Heart left ventricle (tissue), 16 donors: ENCODE measurements around the gene ZNF526. TPM values are rescaled to one million over a fixed set of nuclear protein-coding genes. Genes with fewer than 3 reads are reported as not detected.

Source experiments
- ATAC-seq, 4 donors: fragments of 200-7000 bp; cut with Tn5 transposase; one replicate each; pipeline ENCODE4 v1.9.1; 2020 to 2022; ENCODE audit warnings: moderate library complexity in 4 of 4, mild to moderate bottlenecking in 3 of 4, moderate number of reproducible peaks in 1 of 4
- DNase-seq, 5 donors: peaks; one replicate each; pipeline ENCODE4 v3.0.0-alpha.2; 2020
- H3K27ac ChIP-seq, 12 donors: fragments of 200-600 bp; sonication (generic) in 4 of 12; one replicate each; pipeline versions ENCODE4 v1.5.0 to v1.8.0; 2016 to 2022; ENCODE audit warnings: mild to moderate bottlenecking in 2 of 12
- H3K27me3 ChIP-seq, 9 donors: fragments of 200-600 bp; sonication (generic) in 2 of 9; one replicate each; pipeline versions ENCODE4 v1.5.1 to v1.8.0; 2016 to 2022; ENCODE audit warnings: mild to moderate bottlenecking in 3 of 9
- H3K36me3 ChIP-seq, 9 donors: fragments of 200-600 bp; sonication (generic) in 2 of 9; one replicate each; pipeline versions ENCODE4 v1.5.0 to v1.8.0; 2018 to 2022; ENCODE audit warnings: mild to moderate bottlenecking in 2 of 9
- H3K4me1 ChIP-seq, 12 donors: fragments of 200-600 bp; sonication (generic) in 4 of 12; one replicate each; pipeline versions ENCODE4 v1.5.0 to v1.8.0; 2016 to 2022; ENCODE audit warnings: mild to moderate bottlenecking in 3 of 12
- H3K4me3 ChIP-seq, 12 donors: fragments of 200-600 bp; sonication (generic) in 4 of 12; one replicate each; pipeline versions ENCODE4 v1.5.0 to v1.8.0; 2017 to 2022; ENCODE audit warnings: mild to moderate bottlenecking in 9 of 12, moderate library complexity in 4 of 12
- H3K9me3 ChIP-seq, 12 donors: fragments of 200-600 bp; sonication (generic) in 4 of 12; one replicate each; pipeline versions ENCODE4 v1.5.0 to v1.8.0; 2016 to 2022; ENCODE audit warnings: mild to moderate bottlenecking in 1 of 12
- CTCF ChIP-seq, 12 donors: fragments of 200-600 bp; sonication (generic) in 4 of 12; IDR thresholded peaks; one replicate each; pipeline versions ENCODE4 v1.5.0 to v1.8.0; 2018 to 2022; ENCODE audit warnings: antibody characterized with exemption in 12 of 12, mild to moderate bottlenecking in 5 of 12
- POLR2A ChIP-seq, 2 donors: fragments of 450-650 bp; IDR thresholded peaks; one replicate each; pipeline ENCODE4 v1.6.1; 2017; ENCODE audit warnings: antibody characterized with exemption in 2 of 2, mild to moderate bottlenecking in 2 of 2, moderate library complexity in 2 of 2
- WGBS, 4 donors: extraction: QIAGEN DNeasy Blood & Tissue Kit in 2 of 4; methylation state at CpG; one replicate each; pipeline versions ENCODE4 v1.1.5 to v1.1.7; 2013 to 2018; 5-methylcytosine and 5-hydroxymethylcytosine counted together
- intact Hi-C, 10 donors: fragments of 100-400 bp; cut with DNase I; formaldehyde crosslinking; loops; one replicate each; pipeline versions ENCODE4 v1.11.1 to v1.14.2; 2022
- polyA plus RNA-seq, 2 donors: library from polyadenylated mRNA; stranded (reverse); fragments of 200-250 nt; gene quantifications; one replicate each; pipeline ENCODE4 v1.2.3, GENCODE V29; 2013
- total RNA-seq, 9 donors: library from RNA; depleted of rRNA in 2 of 9; stranded (reverse); fragments of >200 nt in 2 of 9; fragmentation: NEBNext Ultra II Directional in 3 of 9; extraction: Animal tissue kit (Norgen Biotek cat#: 25700) in 3 of 9; gene quantifications; one replicate each; pipeline versions ENCODE4 v1.1.0 to v1.2.4, GENCODE V29; 2016 to 2023
- donor health status: ischemic (EF 13 %, LVEDD 7.1; RV severe dilation, severe dysfunction).
- donor health status: healthy with polysubstance abuse.
- donor health status: DM: no; HTN: yes; CAD: no.
- donor health status: DM: no; HTN: no; CAD: no.
- donor health status: ischemic (EF 25% LVEDD 6.9; RV normal size, moderate dysfunction).
- donor health status: ischemic (EF 25% LVEDD 5.7; RV mildly dilated, moderate dysfunction).
- donor health status: healthy.
- donor health status: DM: yes; HTN: yes; CAD: no.
- donor health status: ischemic (EF 35%, LVEDD 5.7; RV mildly dilated, moderate dysfunction).
- donor health status: nonischemic (EF 11% LVEDD 7.7; RV severe dilation, severe dysfunction).
- donor health status: DM: yes; HTN: yes; CAD: no.
- donor health status: PGD.
- donor health status: ischemic (EF 29% LVEDD 5.4; RV normal size, mild dysfunction).
- donor health status: nonischemic (EF 23%, LVEDD 6.1; RV moderate dilation, normal function).

The ZNF526 gene
- total and polyA plus RNA-seq, 11 donors = 3.3 to 7.2 (median 5.4) TPM

- Histone ChIP-seq H3K4me3 (no peak overlapping the region), H3K9me3 (no peaks in the 10 kb centered on the region), H3K27me3 (no peaks in the 10 kb centered on the region), H3K4me1 (peaks cover 8 to 66% (median 52%) of the 10 kb centered on the region in 12 donors), H3K36me3 (peaks cover 0 to 45% (median 29%) of the 10 kb centered on the region in 9 donors), H3K27ac (peak overlapping the region in 3 of 12 donors; percentile 90 to 95 (median 94))
- WGBS, 4 donors = 86 to 90% (median 89%) methylated on average over 21 to 35 of the region's 35 CpGs
- DNase-seq (peak in 2 of 5 donors; percentile 18 to 32), ATAC-seq (no peak)
- TF ChIP-seq POLR2A (IDR thresholded peaks at IDR 0.05) (no peak), CTCF (IDR thresholded peaks at IDR 0.05) (no peak)
- intact Hi-C loops = no loop called here
Observed at GRCh38 chr19:42271861-42272534, 51.9 kb downstream of the ZNF526 start.

- DNase-seq (peak in 1 of 5 donors; percentile 28), ATAC-seq (no peak)
- Histone ChIP-seq H3K27ac (no peak overlapping the region), H3K27me3 (no peaks in the 10 kb centered on the region), H3K9me3 (no peaks in the 10 kb centered on the region), H3K36me3 (peaks cover 0 to 45% (median 29%) of the 10 kb centered on the region in 9 donors), H3K4me1 (peaks cover 8 to 71% (median 56%) of the 10 kb centered on the region in 12 donors), H3K4me3 (no peak overlapping the region)
- no peak for TF ChIP-seq POLR2A (IDR thresholded peaks at IDR 0.05)
- no peak for TF ChIP-seq CTCF (IDR thresholded peaks at IDR 0.05)
- intact Hi-C loops = no loop called here
- WGBS, 4 donors = 88 to 91% (median 90%) methylated on average over 6 to 9 of the region's 9 CpGs
Observed at GRCh38 chr19:42272535-42272897, 52.4 kb downstream of the ZNF526 start.

GRCh38 chr19:42272989-42273406 is 52.9 kb downstream of the ZNF526 start:
- WGBS, 4 donors = 95 to 97% (median 96%) methylated on average over 17 to 23 of the region's 23 CpGs
- peaks cover 0 to 45% (median 29%) of the 10 kb centered on the region in 9 donors for H3K36me3 ChIP-seq
- TF ChIP-seq POLR2A (IDR thresholded peaks at IDR 0.05) (no peak), CTCF (IDR thresholded peaks at IDR 0.05) (no peak)
- H3K27ac ChIP-seq = no peak overlapping the region
- DNase-seq (peak in 1 of 5 donors; percentile 28), ATAC-seq (no peak)
- intact Hi-C loops = no loop called here
- H3K27me3 ChIP-seq = no peaks in the 10 kb centered on the region
- H3K9me3 ChIP-seq = no peaks in the 10 kb centered on the region
- H3K4me1 ChIP-seq = peaks cover 11 to 72% (median 56%) of the 10 kb centered on the region in 12 donors
- H3K4me3 ChIP-seq = no peak overlapping the region

GRCh38 chr19:42273407-42274064 is 53.4 kb downstream of the ZNF526 start:
- H3K27me3 ChIP-seq = no peaks in the 10 kb centered on the region
- H3K4me1 ChIP-seq = peaks cover 15 to 77% (median 62%) of the 10 kb centered on the region in 12 donors
- no peak for DNase-seq
- peaks cover 0 to 45% (median 29%) of the 10 kb centered on the region in 9 donors for H3K36me3 ChIP-seq
- no peak overlapping the region for H3K27ac ChIP-seq
- no peak overlapping the region for H3K4me3 ChIP-seq
- intact Hi-C loops = no loop called here
- ATAC-seq = no peak
- TF ChIP-seq POLR2A (IDR thresholded peaks at IDR 0.05) = no peak
- no peak for TF ChIP-seq CTCF (IDR thresholded peaks at IDR 0.05)
- H3K9me3 ChIP-seq = no peaks in the 10 kb centered on the region
- 91 to 94% (median 93%) methylated on average over 38 to 43 of the region's 43 CpGs for WGBS, 4 donors
